HG03139 (cell line): ENCODE measurements around the gene RMND1.
"Not testable (repeated sequence)": the region's sequence is repeated elsewhere in the genome, so short reads cannot be mapped to it uniquely, and the experiment has no call there.

Experiments used
- ATAC-seq: cut with Tn5 transposase; IDR thresholded peaks from one replicate; pipeline ENCODE4 v1.9.1; 2021; ENCODE audit not compliant: unreplicated experiment

Gene RMND1

GRCh38 chr6:151451950-151452749, at the start of gene RMND1:
Gene RMND1 (minus strand): TSS chr6:151452126. CDS start chr6:151445811, 6,315 bp downstream.
- peak; percentile 96 for ATAC-seq

- no peak for ATAC-seq
Observed at GRCh38 chr6:151499551-151499950, 47.6 kb upstream of the RMND1 start.

GRCh38 chr6:151498327-151498726, 46.4 kb upstream of the RMND1 start:
- ATAC-seq: peak; percentile 78

GRCh38 chr6:151497905-151498304, 46.0 kb upstream of the RMND1 start:
- ATAC-seq: peak; percentile 19

GRCh38 chr6:151495380-151495779, 43.5 kb upstream of the RMND1 start:
- ATAC-seq: no peak

- no peak for ATAC-seq
Observed at GRCh38 chr6:151494936-151495320, 43.0 kb upstream of the RMND1 start.

- ATAC-seq: no peak
Observed at GRCh38 chr6:151494235-151494935, 42.5 kb upstream of the RMND1 start.

GRCh38 chr6:151493804-151494234, 41.9 kb upstream of the RMND1 start, which contains the start of gene CCDC170:
Gene CCDC170 (plus strand): TSS chr6:151494017. CDS start chr6:151494129, 112 bp downstream.
- ATAC-seq: no peak

- no peak for ATAC-seq
Observed at GRCh38 chr6:151493161-151493803, 41.4 kb upstream of the RMND1 start.

GRCh38 chr6:151490996-151491395, 39.1 kb upstream of the RMND1 start:
- ATAC-seq: no peak

- ATAC-seq: no peak
Observed at GRCh38 chr6:151488226-151488625, 36.3 kb upstream of the RMND1 start.

GRCh38 chr6:151483994-151484393, 32.1 kb upstream of the RMND1 start:
- ATAC-seq: no peak

- no peak for ATAC-seq
Observed at GRCh38 chr6:151482290-151482689, 30.4 kb upstream of the RMND1 start.

GRCh38 chr6:151481786-151482185, 29.9 kb upstream of the RMND1 start:
- ATAC-seq: no peak

- no peak for ATAC-seq
Observed at GRCh38 chr6:151478670-151479069, 26.7 kb upstream of the RMND1 start.

GRCh38 chr6:151477726-151478125, 25.8 kb upstream of the RMND1 start:
- ATAC-seq: no peak

GRCh38 chr6:151475653-151476523, 24.0 kb upstream of the RMND1 start:
- no peak for ATAC-seq

- ATAC-seq: no peak
Observed at GRCh38 chr6:151464702-151465101, 12.8 kb upstream of the RMND1 start.

GRCh38 chr6:151461673-151462072, 9.7 kb upstream of the RMND1 start:
- ATAC-seq: no peak

GRCh38 chr6:151455751-151456398, 3.9 kb upstream of the RMND1 start:
- ATAC-seq: not testable (repeated sequence)
